ENCODE data around the gene FAM107B. TPM values are rescaled to one million over a fixed set of nuclear protein-coding genes. Genes with fewer than 3 reads are reported as not detected.

The FAM107B gene
- total and polyA plus RNA-seq, 12 donors: 16.0 to 81.7 (median 50.5) TPM

- intact Hi-C loops (cut with DNase I): no loop called here
- peaks cover 0 to 5% of the 10 kb centered on the region in 2 donors for H3K4me1 ChIP-seq (replicated peaks in 1 of 2)
- WGBS, 4 donors: 28 to 41% (median 31%) methylated on average over 3 of the region's 3 CpGs
- no peak overlapping the region for H3K27ac ChIP-seq
- no peak overlapping the region for H3K4me3 ChIP-seq
- H3K36me3 ChIP-seq (replicated peaks in 1 of 2): no peaks in the 10 kb centered on the region
- no peaks in the 10 kb centered on the region for H3K27me3 ChIP-seq
- no peaks in the 10 kb centered on the region for H3K9me3 ChIP-seq (replicated peaks in 1 of 3)
- TF ChIP-seq POLR2A (IDR thresholded peaks at IDR 0.05) (no peak), CTCF (IDR thresholded peaks at IDR 0.05) (no peak)
- peak in 1 of 7 donors; percentile 32 for DNase-seq
Observed at GRCh38 chr10:14742815-14743214, 31.9 kb downstream of the FAM107B start.

GRCh38 chr10:14742382-14742781, 32.3 kb downstream of the FAM107B start:
- Histone ChIP-seq H3K9me3 (replicated peaks in 1 of 3) (no peaks in the 10 kb centered on the region), H3K27me3 (no peaks in the 10 kb centered on the region), H3K4me1 (replicated peaks in 1 of 2) (peaks cover 0 to 6% of the 10 kb centered on the region in 2 donors), H3K4me3 (no peak overlapping the region), H3K27ac (no peak overlapping the region), H3K36me3 (replicated peaks in 1 of 2) (no peaks in the 10 kb centered on the region)
- intact Hi-C loops (cut with DNase I): no loop called here
- TF ChIP-seq CTCF (IDR thresholded peaks at IDR 0.05) (no peak), POLR2A (IDR thresholded peaks at IDR 0.05) (no peak)
- 57 to 74% (median 69%) methylated on average over 1 of the region's 1 CpG for WGBS, 4 donors
- no peak for DNase-seq

GRCh38 chr10:14740684-14741247, 33.9 kb downstream of the FAM107B start:
- intact Hi-C loops (cut with DNase I): no loop called here
- Histone ChIP-seq H3K27me3 (no peaks in the 10 kb centered on the region), H3K36me3 (replicated peaks in 1 of 2) (no peaks in the 10 kb centered on the region), H3K9me3 (replicated peaks in 1 of 3) (no peaks in the 10 kb centered on the region), H3K27ac (no peak overlapping the region), H3K4me1 (replicated peaks in 1 of 2) (peaks cover 10 to 23% of the 10 kb centered on the region in 2 donors), H3K4me3 (no peak overlapping the region)
- no peak for DNase-seq
- 70 to 84% (median 80%) methylated on average over 3 of the region's 3 CpGs for WGBS, 4 donors
- no peak for TF ChIP-seq POLR2A (IDR thresholded peaks at IDR 0.05)
- no peak for TF ChIP-seq CTCF (IDR thresholded peaks at IDR 0.05)

- Histone ChIP-seq H3K27ac (no peak overlapping the region), H3K36me3 (replicated peaks in 1 of 2) (no peaks in the 10 kb centered on the region), H3K4me3 (no peak overlapping the region), H3K9me3 (replicated peaks in 1 of 3) (no peaks in the 10 kb centered on the region), H3K4me1 (replicated peaks in 1 of 2) (peaks cover 10 to 24% of the 10 kb centered on the region in 2 donors), H3K27me3 (no peaks in the 10 kb centered on the region)
- 70 to 78% (median 77%) methylated on average over 11 of the region's 11 CpGs for WGBS, 4 donors
- intact Hi-C loops (cut with DNase I): no loop called here
- DNase-seq: no peak
- TF ChIP-seq CTCF (IDR thresholded peaks at IDR 0.05) (no peak), POLR2A (IDR thresholded peaks at IDR 0.05) (no peak)
Observed at GRCh38 chr10:14737808-14738545, 36.7 kb downstream of the FAM107B start.

Data from adrenal gland (tissue), 12 donors.